ENCODE measurements around the gene SIX5. TPM values are rescaled to one million over a fixed set of nuclear protein-coding genes. Genes with fewer than 3 reads are reported as not detected.

SIX5 gene
- total RNA-seq, 4 donors from 2014 or later: 4.2 to 20.3 (median 6.9) TPM

GRCh38 chr19:45765702-45766295 is 3.3 kb downstream of the SIX5 start:
- TF ChIP-seq CTCF (IDR thresholded peaks at IDR 0.05; ENCODE audit: low read depth): no peak

- TF ChIP-seq CTCF (IDR thresholded peaks at IDR 0.05; ENCODE audit: low read depth): no peak
These were observed 3.9 kb downstream of the SIX5 start for GRCh38 chr19:45764945-45765701.

GRCh38 chr19:45764475-45764874 is 4.6 kb downstream of the SIX5 start:
- TF ChIP-seq CTCF (IDR thresholded peaks at IDR 0.05; ENCODE audit: low read depth): no peak

DNA sequence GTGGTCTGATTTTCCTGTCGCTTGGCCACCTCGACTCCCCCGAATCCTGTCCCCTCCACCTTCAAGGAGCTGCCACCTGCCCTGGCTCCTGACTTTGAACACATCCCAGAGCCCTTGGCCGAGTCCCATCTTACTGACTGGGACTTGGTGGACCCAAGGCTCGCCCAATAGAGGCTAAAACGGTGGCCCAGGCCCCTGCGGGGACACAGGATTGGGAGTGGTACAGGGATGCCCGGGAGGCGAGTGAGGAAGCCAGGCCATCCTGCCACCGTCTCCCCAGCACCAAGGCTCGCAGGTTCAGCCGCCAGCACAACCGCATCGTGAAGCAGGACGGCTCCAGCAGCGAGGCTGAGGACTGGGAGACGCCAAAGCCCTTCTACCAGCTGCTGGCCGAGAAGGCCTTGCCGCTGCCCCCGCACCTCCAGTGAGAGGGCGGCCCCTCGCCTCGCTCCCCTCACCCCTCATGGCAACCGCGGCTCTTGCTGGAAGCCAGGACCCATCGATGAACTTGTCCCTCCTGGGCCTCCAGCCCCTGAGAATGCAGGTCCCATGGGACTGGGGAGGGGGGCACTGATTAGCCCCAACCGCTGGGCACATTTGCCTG is 5.3 kb downstream of the SIX5 start:
- TF ChIP-seq CTCF (IDR thresholded peaks at IDR 0.05; ENCODE audit: low read depth): no peak

- no peak for TF ChIP-seq CTCF (IDR thresholded peaks at IDR 0.05; ENCODE audit: low read depth)
These were observed 6.0 kb downstream of the SIX5 start for GRCh38 chr19:45762870-45763631.

GRCh38 chr19:45761714-45762113 is 7.3 kb downstream of the SIX5 start:
- TF ChIP-seq CTCF (IDR thresholded peaks at IDR 0.05; ENCODE audit: low read depth): no peak

DNA sequence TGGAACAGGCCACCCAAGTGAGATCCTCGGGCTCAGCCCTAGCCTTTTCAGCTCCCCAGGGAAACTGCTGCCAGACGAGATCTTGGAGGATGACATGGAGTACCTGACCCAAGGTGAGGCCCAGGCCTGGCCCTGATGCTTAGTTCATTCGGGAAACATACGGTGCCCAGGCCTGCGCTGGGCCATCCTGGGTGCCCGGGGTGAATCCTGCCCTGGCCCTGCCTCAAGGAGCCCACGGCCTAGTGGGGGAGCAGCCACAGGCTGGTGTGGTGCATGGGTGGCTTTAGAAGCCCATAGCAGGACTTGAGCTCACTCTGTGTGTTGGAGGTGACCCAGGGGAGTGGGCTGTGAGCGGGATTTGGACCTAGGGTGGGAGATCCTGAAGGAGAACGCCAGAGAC is 10.1 kb downstream of the SIX5 start:
- no peak for TF ChIP-seq CTCF (IDR thresholded peaks at IDR 0.05; ENCODE audit: low read depth)
